SK-N-SH treated with all-trans-retinoic acid at 6 μM for 48 hours (cell line): ENCODE results near the gene THSD4.

Experiments
- ATAC-seq: fragments of 200-7000 bp; cut with Tn5 transposase; 3 replicates; pipeline ENCODE4 v1.9.1; 2020; ENCODE audit warnings: mild to moderate bottlenecking, moderate library complexity
- ARNTL ChIP-seq: fragments of 450-650 bp; formaldehyde crosslinking; IDR thresholded peaks from 2 replicates; pipeline ENCODE4 v1.5.0; 2020; ENCODE audit warnings: low read depth, mild to moderate bottlenecking, moderate library complexity, borderline replicate concordance
- BACH2 ChIP-seq: fragments of 250-450 bp; sonication (Bioruptor Pico); IDR thresholded peaks from 2 replicates; pipeline ENCODE4 v1.9.0; 2021; ENCODE audit warnings: mild to moderate bottlenecking, borderline replicate concordance
- CREB5 ChIP-seq: fragments of 250-450 bp; sonication (Bioruptor Pico); IDR thresholded peaks from 2 replicates; pipeline ENCODE4 v1.5.1; 2020; ENCODE audit warnings: low read depth, mild to moderate bottlenecking, moderate library complexity
- CSDC2 ChIP-seq: fragments of 250-450 bp; sonication (Bioruptor Pico); IDR thresholded peaks from 2 replicates; pipeline ENCODE4 v1.5.0; 2020; ENCODE audit warnings: mild to moderate bottlenecking, moderate library complexity
- CSRNP3 ChIP-seq: fragments of 250-450 bp; sonication (Bioruptor Pico); IDR thresholded peaks from 2 replicates; pipeline ENCODE4 v1.5.1; 2021; ENCODE audit warnings: mild to moderate bottlenecking, moderate library complexity
- GLIS3 ChIP-seq: fragments of 250-450 bp; sonication (Bioruptor Pico); IDR thresholded peaks from 2 replicates; pipeline ENCODE4 v1.5.0; 2020; ENCODE audit warnings: mild to moderate bottlenecking, moderate library complexity
- OSR1 ChIP-seq: fragments of 250-450 bp; sonication (Bioruptor Pico); IDR thresholded peaks from 2 replicates; pipeline ENCODE4 v1.8.0; 2022; ENCODE audit warnings: moderate library complexity, mild to moderate bottlenecking, inconsistent platforms
- PATZ1 ChIP-seq: fragments of 250-450 bp; sonication (Bioruptor Pico); IDR thresholded peaks from 2 replicates; pipeline ENCODE4 v1.8.0; 2020; ENCODE audit warnings: mild to moderate bottlenecking, moderate library complexity, borderline replicate concordance
- PPARA ChIP-seq: fragments of 250-450 bp; sonication (Bioruptor Pico); IDR thresholded peaks from 2 replicates; pipeline ENCODE4 v1.5.0; 2020; ENCODE audit warnings: mild to moderate bottlenecking, borderline replicate concordance
- RARB ChIP-seq: fragments of 250-450 bp; sonication (Bioruptor Pico); IDR thresholded peaks from 2 replicates; pipeline ENCODE4 v1.8.0; 2021; ENCODE audit warnings: mild to moderate bottlenecking, moderate library complexity
- SNAI2 ChIP-seq: fragments of 250-450 bp; sonication (Bioruptor Pico); IDR thresholded peaks from 2 replicates; pipeline ENCODE4 v1.5.0; 2020; ENCODE audit warnings: mild to moderate bottlenecking, moderate library complexity
- TCF4 ChIP-seq: fragments of 250-450 bp; sonication (Bioruptor Pico); IDR thresholded peaks from 2 replicates; pipeline ENCODE4 v1.8.0; 2021; ENCODE audit warnings: mild to moderate bottlenecking, moderate library complexity, borderline replicate concordance
- TOX ChIP-seq: fragments of 250-450 bp; sonication (Bioruptor Pico); IDR thresholded peaks from 2 replicates; pipeline ENCODE4 v1.8.0; 2021; ENCODE audit warnings: mild to moderate bottlenecking, moderate library complexity, borderline replicate concordance
- TSHZ2 ChIP-seq: fragments of 250-450 bp; sonication (Bioruptor Pico); IDR thresholded peaks from 2 replicates; pipeline ENCODE4 v1.5.0; 2020; ENCODE audit warnings: mild to moderate bottlenecking, moderate library complexity
- ZC3H10 ChIP-seq: fragments of 250-450 bp; sonication (Bioruptor Pico); IDR thresholded peaks from 2 replicates; pipeline ENCODE4 v1.5.1; 2021; ENCODE audit warnings: mild to moderate bottlenecking, moderate library complexity
- ZFP3 ChIP-seq: fragments of 250-450 bp; sonication (Bioruptor Pico); IDR thresholded peaks from 2 replicates; pipeline ENCODE4 v1.5.0; 2020; ENCODE audit warnings: mild to moderate bottlenecking, moderate library complexity
- ZFP30 ChIP-seq: fragments of 450-650 bp; formaldehyde crosslinking; IDR thresholded peaks from 2 replicates; pipeline ENCODE4 v1.5.0; 2022; ENCODE audit warnings: mild to moderate bottlenecking, moderate library complexity
- ZNF565 ChIP-seq: fragments of 450-650 bp; formaldehyde crosslinking; conservative IDR thresholded peaks from 2 replicates; pipeline ENCODE4 v1.5.0; 2020; ENCODE audit warnings: low read depth, mild to moderate bottlenecking, moderate library complexity
- ZNF70 ChIP-seq: fragments of 450-650 bp; formaldehyde crosslinking; IDR thresholded peaks from 2 replicates; pipeline ENCODE4 v1.5.0; 2020; ENCODE audit warnings: mild to moderate bottlenecking, moderate library complexity
- ZNF8 ChIP-seq: fragments of 450-650 bp; formaldehyde crosslinking; IDR thresholded peaks from 2 replicates; pipeline ENCODE4 v1.5.0; 2020; ENCODE audit warnings: mild to moderate bottlenecking, moderate library complexity
- TF ChIP-seq, protein P1 (sequence below): fragments of 250-450 bp; sonication (Bioruptor Pico); IDR thresholded peaks from 2 replicates; pipeline ENCODE4 v1.8.0; 2021; ENCODE audit warnings: low read depth, mild to moderate bottlenecking, moderate library complexity, borderline replicate concordance

THSD4 gene

DNA sequence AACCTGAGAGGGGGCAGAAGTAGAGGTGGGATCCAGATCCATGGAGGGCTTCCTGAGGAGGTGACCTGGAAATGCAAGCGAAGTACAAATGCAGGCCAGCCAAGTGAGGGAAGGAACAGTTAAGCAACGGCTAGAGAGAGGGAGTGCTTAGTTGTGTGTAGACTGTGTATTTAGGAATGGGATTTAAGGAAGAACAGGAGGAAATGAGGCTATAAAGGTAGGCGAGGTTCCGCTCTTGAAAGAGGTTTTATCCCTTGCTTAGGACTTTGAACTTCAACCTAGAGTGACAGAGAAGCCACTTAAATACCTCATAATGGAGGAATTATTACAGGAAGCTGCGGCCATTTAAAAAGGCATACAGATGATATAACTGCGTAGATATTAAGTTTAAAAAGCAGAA is 295.1 kb downstream of the THSD4 start:
- TF ChIP-seq OSR1, result no peak
- TF ChIP-seq TCF4 (CRISPR knock-in tag), result no peak
- TF ChIP-seq ZNF565, result no peak
- no peak for TF ChIP-seq ZFP3 (CRISPR knock-in tag)
- TF ChIP-seq TOX (CRISPR knock-in tag), result no peak
- TF ChIP-seq ZC3H10, result no peak
- ATAC-seq, result no peak

GRCh38 chr15:71411538-71412482 is 296.5 kb downstream of the THSD4 start:
- ATAC-seq, result no peak
- TF ChIP-seq ZNF70, result no peak
- TF ChIP-seq ZC3H10, result no peak
- no peak for TF ChIP-seq SNAI2
- no peak for TF ChIP-seq ZNF8 (CRISPR knock-in tag)
- no peak for TF ChIP-seq OSR1
- TF ChIP-seq CSRNP3 (CRISPR knock-in tag), result no peak
- TF ChIP-seq ZFP3 (CRISPR knock-in tag), result no peak
- TF ChIP-seq, protein P1, sequence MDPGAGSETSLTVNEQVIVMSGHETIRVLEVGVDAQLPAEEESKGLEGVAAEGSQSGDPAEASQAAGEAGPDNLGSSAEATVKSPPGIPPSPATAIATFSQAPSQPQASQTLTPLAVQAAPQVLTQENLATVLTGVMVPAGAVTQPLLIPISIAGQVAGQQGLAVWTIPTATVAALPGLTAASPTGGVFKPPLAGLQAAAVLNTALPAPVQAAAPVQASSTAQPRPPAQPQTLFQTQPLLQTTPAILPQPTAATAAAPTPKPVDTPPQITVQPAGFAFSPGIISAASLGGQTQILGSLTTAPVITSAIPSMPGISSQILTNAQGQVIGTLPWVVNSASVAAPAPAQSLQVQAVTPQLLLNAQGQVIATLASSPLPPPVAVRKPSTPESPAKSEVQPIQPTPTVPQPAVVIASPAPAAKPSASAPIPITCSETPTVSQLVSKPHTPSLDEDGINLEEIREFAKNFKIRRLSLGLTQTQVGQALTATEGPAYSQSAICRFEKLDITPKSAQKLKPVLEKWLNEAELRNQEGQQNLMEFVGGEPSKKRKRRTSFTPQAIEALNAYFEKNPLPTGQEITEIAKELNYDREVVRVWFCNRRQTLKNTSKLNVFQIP (CRISPR knock-in tag), result no peak
- TF ChIP-seq BACH2 (CRISPR knock-in tag), result no peak
- TF ChIP-seq ARNTL, result no peak
- TF ChIP-seq GLIS3, result no peak
- TF ChIP-seq RARB (CRISPR knock-in tag), result no peak
- TF ChIP-seq TSHZ2, result no peak
- no peak for TF ChIP-seq ZFP30 (CRISPR knock-in tag)
- TF ChIP-seq, all 23 proteins: peak for 0

GRCh38 chr15:71413419-71413818 is 298.1 kb downstream of the THSD4 start:
- no peak for ATAC-seq
- TF ChIP-seq TOX (CRISPR knock-in tag) (no peak), ZC3H10 (no peak), TCF4 (CRISPR knock-in tag) (no peak), CSDC2 (CRISPR knock-in tag) (no peak)

DNA sequence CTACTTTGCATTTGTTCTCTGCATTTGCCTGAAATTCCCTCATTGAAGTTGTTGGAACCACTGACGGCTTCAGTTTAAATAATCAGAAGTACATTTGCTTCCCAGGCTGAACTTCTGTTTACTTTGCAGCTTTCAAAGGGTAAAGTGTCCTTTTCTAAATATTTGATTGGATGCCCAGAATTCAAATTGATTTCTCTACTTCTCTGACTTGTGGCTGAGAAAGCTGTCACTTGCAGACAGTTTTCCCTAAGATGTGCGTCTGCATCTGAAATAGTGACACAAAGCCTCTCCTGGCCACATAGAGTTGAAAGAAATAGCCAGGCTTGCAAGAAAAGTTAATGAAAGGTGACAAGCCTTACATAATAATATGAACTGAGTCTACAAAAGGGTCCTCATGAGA is 299.6 kb downstream of the THSD4 start:
- no peak for ATAC-seq
- TF ChIP-seq TOX (CRISPR knock-in tag), result no peak
- no peak for TF ChIP-seq PPARA (CRISPR knock-in tag)
- no peak for TF ChIP-seq TSHZ2
- no peak for TF ChIP-seq GLIS3
- TF ChIP-seq RARB (CRISPR knock-in tag), result no peak
- TF ChIP-seq SNAI2, result no peak
- TF ChIP-seq ZNF565, result no peak
- TF ChIP-seq ZFP3 (CRISPR knock-in tag), result no peak
- TF ChIP-seq ZNF8 (CRISPR knock-in tag), result no peak
- no peak for TF ChIP-seq ZC3H10
- no peak for TF ChIP-seq CSDC2 (CRISPR knock-in tag)
- TF ChIP-seq PATZ1 (CRISPR knock-in tag), result no peak
- no peak for TF ChIP-seq ZFP30 (CRISPR knock-in tag)
- no peak for TF ChIP-seq CSRNP3 (CRISPR knock-in tag)
- TF ChIP-seq CREB5 (CRISPR knock-in tag), result no peak
